ENCODE results near the gene OR9Q1.
"Not testable (repeated sequence)": the region's sequence is repeated elsewhere in the genome, so short reads cannot be mapped to it uniquely, and the experiment has no call there.

The OR9Q1 gene

GRCh38 chr11:58023435-58023931, at the start of gene OR9Q1:
TSS of gene OR9Q1 (plus strand) at chr11:58023881. CDS start at chr11:58179445, 155,564 bp downstream.
- DNase-seq (ENCODE audit: low read depth in 2 of 2): no peak

DNA sequence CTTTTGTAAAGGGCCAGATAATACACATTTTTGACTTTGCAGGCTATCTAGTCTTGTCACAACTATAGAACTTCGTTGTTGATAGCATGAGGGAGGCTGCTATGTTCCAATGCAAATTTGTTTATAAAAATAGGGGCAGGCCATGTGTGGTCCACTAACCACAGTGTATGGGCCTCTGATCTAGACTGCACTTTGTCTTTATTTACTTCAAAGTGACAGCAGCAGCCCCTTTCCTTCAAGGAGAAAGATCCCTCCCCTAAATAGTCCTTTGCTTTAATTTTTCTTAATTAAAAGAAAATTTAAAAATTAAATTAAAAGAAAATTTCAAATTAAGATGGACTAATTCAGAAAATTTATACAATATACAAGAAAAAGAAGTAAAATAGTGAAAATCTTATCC, 49.5 kb upstream of the OR9Q1 start:
- DNase-seq (ENCODE audit: low read depth in 2 of 2): no peak

DNA sequence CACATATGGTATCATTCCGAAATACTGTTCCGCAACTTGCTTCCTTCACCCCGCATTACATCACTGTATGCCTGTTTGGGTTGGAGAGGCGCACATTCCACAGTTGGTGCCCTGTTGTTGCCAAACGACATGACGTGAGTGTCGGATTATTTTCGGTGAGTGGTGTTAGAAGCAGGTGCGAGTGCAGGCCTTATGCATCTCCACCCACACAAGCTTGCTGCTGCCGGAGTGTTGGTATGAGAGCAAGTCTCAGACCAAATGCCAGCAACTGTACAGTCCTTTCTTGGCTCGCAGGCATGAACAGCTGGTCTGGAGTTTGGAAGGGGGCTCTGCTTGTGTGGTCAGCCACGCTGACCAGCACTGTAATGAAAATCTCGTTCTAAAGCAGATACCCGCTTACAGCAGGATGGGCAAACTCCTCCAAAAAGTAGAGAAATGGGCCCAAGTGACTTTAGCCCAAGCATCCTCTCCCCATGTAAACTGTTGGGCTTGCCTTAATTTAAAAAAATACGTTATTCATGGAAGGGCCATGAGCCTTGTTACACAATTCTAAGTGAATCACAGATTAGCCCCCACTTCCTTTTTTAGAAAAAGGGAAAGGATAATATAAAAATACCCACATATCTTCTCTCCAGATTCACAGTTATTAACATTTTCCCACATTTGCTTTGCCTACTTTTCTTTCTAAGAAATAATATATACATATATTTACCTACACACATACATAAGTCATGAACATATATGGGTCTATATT, 48.7 kb upstream of the OR9Q1 start:
- no peak for DNase-seq (ENCODE audit: low read depth in 2 of 2)

- DNase-seq (ENCODE audit: low read depth in 2 of 2): no peak
Measured at GRCh38 chr11:57977709-57978108, 46.0 kb upstream of the OR9Q1 start.

DNA sequence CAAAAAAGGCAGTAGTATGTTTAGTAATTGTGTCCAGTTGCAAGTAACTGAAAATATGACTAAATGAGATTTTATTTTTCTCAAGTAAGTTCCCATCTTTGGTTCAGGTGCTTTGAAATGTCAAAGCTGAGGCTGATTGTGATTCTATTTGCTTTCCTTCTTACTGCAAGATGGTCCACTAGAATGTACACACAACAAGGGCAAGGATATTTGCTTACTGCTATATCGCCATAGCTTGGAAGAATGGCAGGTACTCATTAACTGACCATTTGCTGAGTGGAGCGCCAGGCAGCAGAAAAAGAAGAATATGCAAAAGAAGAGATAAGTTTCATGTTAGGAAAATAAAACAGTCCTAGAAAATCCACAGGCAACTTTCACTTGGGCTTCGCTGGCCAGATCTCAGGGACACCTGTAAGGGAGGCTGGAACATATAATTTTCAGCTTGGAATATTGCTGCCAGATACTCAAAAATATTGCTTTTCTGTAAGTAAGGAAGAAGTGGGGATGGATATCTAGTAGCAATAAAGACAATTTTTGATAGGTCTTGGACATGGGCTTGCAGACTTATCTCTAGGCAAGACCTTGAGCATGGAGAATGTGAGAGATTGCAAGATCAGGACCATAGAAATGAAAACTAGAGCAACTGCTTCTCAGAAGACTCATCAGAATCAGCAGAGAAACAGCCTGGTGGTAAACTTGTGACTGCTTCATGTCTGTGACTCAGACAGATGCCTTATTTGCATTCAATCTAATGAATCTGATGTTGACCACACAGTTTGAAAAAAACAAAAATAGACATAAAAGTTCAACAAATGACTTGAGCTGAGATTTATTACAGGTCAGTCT, 44.8 kb upstream of the OR9Q1 start:
- no peak for DNase-seq (ENCODE audit: low read depth in 2 of 2)

- no peak for DNase-seq (ENCODE audit: low read depth in 2 of 2)
Measured at GRCh38 chr11:57979532-57980079, 44.1 kb upstream of the OR9Q1 start.

GRCh38 chr11:57980201-57980600, 43.5 kb upstream of the OR9Q1 start:
- no peak for DNase-seq (ENCODE audit: low read depth in 2 of 2)

DNA sequence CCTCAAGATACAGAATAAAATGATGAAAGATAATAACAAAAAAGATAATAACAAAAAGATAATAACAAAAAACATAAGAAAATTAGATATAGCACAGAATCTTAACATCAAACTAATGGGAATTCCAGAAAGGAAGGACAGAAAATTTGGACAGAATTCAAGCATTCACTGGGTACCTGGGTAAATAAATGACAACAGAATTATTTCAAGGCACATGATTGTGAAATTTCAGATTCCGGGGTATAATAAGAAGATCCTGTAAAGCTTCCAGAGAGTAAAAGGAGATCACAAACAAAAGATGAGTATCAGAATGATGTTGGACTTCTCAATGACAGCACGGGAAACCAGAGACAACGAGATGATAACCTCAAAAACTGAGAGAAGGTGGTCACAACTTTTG, 42.1 kb upstream of the OR9Q1 start:
- no peak for DNase-seq (ENCODE audit: low read depth in 2 of 2)

GRCh38 chr11:57982776-57983175, 40.9 kb upstream of the OR9Q1 start:
- DNase-seq (ENCODE audit: low read depth in 2 of 2): no peak

- DNase-seq (ENCODE audit: low read depth in 2 of 2): no peak
Measured at GRCh38 chr11:57983191-57983590, 40.5 kb upstream of the OR9Q1 start.

DNA sequence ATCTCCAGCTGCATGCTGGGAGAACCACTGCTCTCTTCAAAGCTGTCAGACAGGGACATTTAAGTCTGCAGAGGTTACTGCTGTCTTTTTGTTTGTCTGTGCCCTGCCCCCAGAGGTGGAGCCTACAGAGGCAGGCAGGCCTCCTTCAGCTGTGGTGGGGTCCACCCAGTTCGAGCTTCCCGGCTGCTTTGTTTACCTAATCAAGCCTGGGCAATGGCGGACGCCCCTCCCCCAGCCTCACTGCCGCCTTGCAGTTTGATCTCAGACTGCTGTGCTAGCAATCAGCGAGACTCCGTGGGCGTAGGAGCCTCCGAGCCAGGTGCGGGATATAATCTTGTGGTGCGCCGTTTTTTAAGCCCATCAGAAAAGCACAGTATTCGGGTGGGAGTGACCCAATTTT, 24.2 kb upstream of the OR9Q1 start:
- DNase-seq (ENCODE audit: low read depth in 2 of 2): not testable (repeated sequence)

DNA sequence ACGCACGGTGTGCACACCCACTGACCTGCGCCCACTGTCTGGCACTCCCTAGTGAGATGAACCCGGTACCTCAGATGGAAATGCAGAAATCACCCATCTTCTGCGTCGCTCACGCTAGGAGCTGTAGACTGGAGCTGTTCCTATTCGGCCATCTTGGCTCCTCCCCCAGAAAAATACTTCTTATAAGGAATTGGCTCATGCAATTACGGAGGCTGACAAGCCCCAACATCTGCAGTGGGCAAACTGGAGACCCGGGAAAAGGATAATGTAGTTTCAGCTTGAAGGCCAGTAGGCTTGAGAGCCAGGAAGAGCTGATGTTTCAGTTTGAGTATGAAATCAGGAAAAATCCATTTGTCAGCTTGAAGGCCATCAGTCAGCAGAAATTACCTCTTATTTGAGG, 23.7 kb upstream of the OR9Q1 start:
- DNase-seq (ENCODE audit: low read depth in 2 of 2): not testable (repeated sequence)

- no peak for DNase-seq (ENCODE audit: low read depth in 2 of 2)
Measured at GRCh38 chr11:58000699-58001098, 23.0 kb upstream of the OR9Q1 start.

- DNase-seq (ENCODE audit: low read depth in 2 of 2): no peak
Measured at GRCh38 chr11:58003036-58003435, 20.6 kb upstream of the OR9Q1 start.

DNA sequence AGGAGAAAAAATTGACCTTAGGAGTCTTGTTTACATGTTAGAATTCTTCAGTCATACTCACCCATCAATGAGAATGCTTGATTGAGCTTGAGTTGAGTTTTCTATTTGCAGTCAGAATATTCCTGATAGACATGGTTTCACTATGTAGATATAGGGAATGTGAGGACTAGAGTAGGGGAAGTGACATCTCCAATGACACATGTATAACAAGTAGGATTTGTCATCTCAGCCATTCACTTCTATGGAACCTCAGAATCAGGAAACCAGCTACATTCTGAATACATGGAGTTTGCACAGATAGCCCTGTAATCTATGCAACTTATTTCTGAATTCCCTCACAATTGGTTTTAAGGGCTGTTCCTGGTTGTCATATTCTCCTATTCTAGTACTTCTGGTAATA, 20.1 kb upstream of the OR9Q1 start:
- no peak for DNase-seq (ENCODE audit: low read depth in 2 of 2)

GRCh38 chr11:58004664-58005063, 19.0 kb upstream of the OR9Q1 start:
- DNase-seq (ENCODE audit: low read depth in 2 of 2): no peak

DNA sequence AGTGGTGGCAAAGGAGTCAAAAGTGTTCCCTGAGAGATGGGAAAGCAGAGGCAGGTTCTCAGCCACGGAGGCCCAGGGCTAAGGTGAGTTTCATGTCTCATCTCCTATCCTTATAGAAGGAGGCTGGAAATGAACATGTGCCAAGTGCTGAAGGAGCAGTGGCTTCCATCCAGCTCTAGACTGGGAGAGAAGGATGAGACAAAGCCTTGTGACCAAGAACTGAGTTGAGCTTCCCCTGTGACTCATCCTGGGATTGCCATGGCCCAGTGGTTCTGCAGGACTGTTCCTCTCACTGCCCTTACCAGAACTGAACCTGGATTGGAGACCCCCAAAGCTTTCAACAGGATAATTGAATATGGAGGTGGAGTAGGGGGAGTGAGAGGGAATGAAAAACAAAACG, 16.7 kb upstream of the OR9Q1 start:
- no peak for DNase-seq (ENCODE audit: low read depth in 2 of 2)

DNA sequence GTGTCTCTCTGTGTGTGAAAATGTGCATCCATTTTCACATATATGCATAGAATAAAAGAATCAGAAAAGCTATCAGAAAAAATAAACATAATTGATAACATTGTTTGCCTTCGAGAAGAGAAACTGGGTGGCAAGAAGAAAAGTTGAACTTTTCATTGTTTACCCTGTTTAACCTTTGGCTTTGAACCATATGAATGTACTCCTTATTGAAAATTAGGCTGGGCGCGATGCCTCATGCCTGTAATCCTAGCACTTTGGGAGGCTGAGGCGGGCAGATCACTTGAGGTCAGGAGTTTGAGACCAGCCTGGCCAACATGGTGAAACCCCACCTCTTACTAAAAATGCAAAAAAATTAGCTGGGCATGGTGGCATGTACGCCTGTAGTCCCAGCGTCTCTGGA, 11.9 kb upstream of the OR9Q1 start:
- no peak for DNase-seq (ENCODE audit: low read depth in 2 of 2)

GRCh38 chr11:58024601-58025091, 965 bp downstream of the OR9Q1 start:
- no peak for DNase-seq (ENCODE audit: low read depth in 2 of 2)

GRCh38 chr11:58027341-58027740, 3.7 kb downstream of the OR9Q1 start:
- no peak for DNase-seq (ENCODE audit: low read depth in 2 of 2)

GRCh38 chr11:58028687-58029411, 5.2 kb downstream of the OR9Q1 start:
- no peak for DNase-seq (ENCODE audit: low read depth in 2 of 2)

- no peak for DNase-seq (ENCODE audit: low read depth in 2 of 2)
Measured at GRCh38 chr11:58030653-58031052, 7.0 kb downstream of the OR9Q1 start, which contains the start of gene OR6Q1. TSS of gene OR6Q1 (plus strand) at chr11:58030953. CDS start at chr11:58030953, 0 bp downstream.
